Activated CD8-positive, alpha-beta memory T cell treated with anti-CD3 and anti-CD28 coated beads, Interleukin-2, amount 50 U/mL, for 48 hours (primary cell): ENCODE results near the gene KLHL3.

Experiments used
- DNase-seq: peaks from one replicate; pipeline ENCODE4 v3.0.0-alpha.2; 2020

The KLHL3 gene

GRCh38 chr5:137708062-137708461 lies 27.8 kb downstream of the KLHL3 start:
- DNase-seq = no peak

DNA sequence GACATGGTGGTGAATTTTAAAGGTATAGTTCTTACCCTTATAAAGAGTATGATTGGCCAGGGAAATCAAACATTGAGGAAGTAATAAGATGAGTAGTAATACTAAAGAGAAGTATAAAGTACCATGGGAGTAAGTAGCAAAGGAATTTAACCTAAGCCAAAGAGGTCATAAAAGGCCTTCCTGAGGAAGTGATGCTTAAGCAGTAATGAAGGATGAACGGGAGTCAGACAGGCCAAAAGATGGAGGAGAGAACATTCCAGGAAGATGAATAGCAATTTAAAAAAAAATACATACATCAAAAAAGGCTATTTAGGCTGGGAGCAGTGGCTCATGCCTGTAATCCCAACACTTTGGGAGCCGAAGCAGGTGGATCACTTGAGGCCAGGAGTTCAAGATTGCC lies 29.0 kb downstream of the KLHL3 start:
- no peak for DNase-seq

- DNase-seq = no peak
Measured at GRCh38 chr5:137705106-137705505, 30.8 kb downstream of the KLHL3 start.

DNA sequence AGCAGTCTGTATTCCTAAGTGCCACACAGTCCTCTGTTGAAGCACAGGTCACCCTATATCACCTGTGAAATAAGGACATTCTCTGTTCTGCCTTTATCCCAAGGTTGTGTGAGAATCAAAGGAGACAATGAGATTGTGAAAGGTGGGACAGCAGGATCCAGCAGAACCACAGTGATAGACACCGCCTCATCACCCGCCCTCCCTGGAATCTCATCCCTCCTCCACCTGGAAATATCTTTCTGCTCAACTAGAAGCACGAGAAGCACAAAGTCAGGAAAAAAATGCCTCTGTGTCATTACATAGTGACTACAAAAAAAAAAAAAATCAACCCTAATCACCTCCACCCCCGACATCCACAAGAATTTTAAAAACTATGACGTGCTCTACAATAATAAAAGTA lies 32.3 kb downstream of the KLHL3 start:
- DNase-seq = no peak

DNA sequence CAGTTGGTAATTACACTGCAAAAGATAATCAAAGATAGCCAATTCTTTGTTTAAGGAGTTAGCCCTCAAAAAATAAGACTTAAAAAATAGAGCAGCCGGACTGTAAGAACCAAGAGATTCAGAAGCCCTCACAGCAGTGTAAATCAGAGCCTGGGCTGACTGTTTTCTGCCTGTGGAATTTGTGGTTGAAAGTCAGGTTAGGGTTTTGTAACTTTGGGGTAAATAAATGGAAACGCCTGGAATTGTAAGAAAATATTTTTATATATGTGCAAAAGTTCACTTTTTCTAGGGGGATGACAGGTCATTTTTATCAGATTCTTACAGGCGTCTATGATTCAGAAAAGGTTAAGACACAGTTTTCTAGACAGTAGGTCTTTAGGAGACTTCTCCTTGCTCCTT lies 35.6 kb downstream of the KLHL3 start:
- DNase-seq = no peak

- no peak for DNase-seq
Measured at GRCh38 chr5:137699336-137700281, 36.3 kb downstream of the KLHL3 start.

- no peak for DNase-seq
Measured at GRCh38 chr5:137696481-137696880, 39.4 kb downstream of the KLHL3 start.

DNA sequence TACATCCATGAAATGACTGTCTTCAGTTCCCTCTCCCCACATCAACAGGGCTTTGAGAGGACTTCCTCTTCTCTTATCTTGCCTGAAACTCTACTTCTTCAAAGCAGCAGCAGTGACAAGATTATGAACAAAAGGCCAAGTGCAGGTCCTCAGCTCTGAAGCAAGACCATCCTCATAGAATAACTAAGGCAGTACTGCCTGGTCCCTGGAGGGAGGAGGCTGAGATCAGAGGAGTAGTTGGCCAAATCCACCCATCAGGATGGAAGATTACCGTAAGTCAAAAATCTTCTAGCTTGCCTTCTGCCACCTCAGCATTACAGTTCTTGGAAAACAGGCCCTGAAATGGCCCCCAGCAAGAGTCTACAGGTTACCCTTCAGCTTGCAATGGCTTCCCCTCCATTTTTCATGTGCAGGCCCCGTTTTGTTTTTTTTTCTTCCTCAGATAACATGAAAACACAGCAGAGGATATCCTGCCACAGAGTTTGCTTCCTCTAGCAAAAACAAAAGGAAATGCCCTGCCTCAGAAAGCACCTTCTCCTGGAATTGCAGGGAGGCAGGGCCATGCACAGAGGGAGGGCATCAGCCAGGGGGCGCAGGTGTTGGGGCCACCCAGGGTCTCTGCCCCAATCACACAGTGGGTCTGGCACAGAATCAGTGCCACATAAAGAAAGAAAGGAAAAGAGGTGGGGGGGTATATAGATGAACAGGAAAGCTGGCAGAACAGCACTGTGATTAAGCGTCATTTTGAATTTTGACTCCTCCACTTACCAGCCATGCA lies 40.0 kb downstream of the KLHL3 start:
- no peak for DNase-seq

DNA sequence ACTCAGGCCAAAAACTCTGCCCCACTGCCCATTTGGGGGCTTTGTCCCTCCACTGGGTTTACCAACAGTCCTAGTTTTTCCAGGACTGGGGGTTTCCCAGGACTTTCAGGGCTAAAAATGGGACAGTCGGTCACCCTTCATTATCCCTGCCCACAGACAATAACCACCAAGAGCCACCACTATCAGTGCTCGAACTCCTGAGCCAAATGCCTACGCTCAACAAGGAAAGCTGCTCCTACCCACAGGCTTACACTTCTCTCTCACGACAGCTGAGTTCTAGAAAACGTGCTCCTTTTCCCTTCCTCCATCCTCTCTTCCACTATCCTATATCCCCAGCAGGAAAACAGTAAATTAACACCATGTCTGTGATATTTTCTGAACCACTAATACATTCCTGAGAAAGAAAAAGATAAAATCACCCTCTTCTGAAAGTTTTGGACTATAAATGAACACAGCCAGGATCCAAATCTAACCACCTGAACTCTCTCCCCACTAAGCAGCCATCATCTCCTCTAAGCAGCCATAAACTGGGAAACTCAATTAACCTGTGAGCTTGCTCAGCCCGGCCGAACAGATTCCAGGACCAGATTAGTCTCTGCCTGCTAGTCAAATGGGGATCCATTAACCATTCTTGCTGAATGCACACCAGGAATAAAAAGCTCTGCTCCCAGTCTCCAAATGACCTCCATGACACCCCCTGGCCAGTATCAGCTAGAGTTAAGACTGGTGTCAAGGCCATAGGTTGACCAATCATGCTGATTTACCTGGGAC lies 41.8 kb downstream of the KLHL3 start:
- DNase-seq = no peak

GRCh38 chr5:137693307-137693950 lies 42.5 kb downstream of the KLHL3 start:
- no peak for DNase-seq

GRCh38 chr5:137689306-137689705 lies 46.6 kb downstream of the KLHL3 start:
- no peak for DNase-seq

GRCh38 chr5:137688210-137688840 lies 47.6 kb downstream of the KLHL3 start:
- no peak for DNase-seq

- DNase-seq = no peak
Measured at GRCh38 chr5:137684761-137685160, 51.1 kb downstream of the KLHL3 start.

- no peak for DNase-seq
Measured at GRCh38 chr5:137681191-137681590, 54.7 kb downstream of the KLHL3 start.

DNA sequence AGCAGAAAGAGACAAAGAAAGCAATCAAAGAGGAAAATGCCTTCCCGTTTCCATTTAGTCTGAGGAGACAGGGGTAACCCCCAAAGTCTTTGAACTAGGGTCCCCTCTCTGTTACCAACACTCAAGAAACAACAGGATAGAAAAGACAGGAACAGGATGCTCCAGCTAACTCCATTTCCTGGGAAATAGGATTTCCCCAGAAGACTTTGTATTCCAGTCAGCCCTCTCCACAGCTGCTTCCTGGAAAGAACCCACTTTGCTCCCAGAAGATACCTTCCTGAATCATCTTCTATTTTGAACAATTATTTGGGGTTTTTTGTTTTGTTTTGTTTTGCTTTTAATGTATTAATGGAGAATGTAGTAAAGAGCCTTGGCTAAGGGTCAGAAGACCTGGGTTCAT lies 56.0 kb downstream of the KLHL3 start:
- DNase-seq = no peak

GRCh38 chr5:137679195-137679594 lies 56.7 kb downstream of the KLHL3 start:
- DNase-seq = no peak

GRCh38 chr5:137672881-137673280 lies 63.0 kb downstream of the KLHL3 start:
- no peak for DNase-seq

DNA sequence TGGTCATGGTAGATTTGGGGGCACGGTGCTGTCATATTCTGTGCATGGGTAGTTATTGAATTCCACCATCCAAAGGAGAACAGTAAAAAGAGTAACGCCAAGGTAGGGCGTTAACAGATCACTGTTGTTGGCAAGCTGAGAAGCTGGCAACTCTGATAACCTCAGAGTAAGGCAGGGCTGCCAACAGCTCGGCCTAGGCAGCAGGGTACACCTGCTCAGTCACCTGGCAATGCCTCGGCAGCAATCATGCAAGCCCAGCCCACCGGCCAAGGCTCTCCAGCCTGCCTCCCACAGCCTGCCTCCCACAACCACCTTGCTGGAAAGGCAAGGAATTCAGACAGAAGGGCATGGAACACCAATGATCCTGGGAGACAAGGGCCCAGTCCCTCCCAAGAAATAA lies 63.9 kb downstream of the KLHL3 start:
- DNase-seq = no peak

DNA sequence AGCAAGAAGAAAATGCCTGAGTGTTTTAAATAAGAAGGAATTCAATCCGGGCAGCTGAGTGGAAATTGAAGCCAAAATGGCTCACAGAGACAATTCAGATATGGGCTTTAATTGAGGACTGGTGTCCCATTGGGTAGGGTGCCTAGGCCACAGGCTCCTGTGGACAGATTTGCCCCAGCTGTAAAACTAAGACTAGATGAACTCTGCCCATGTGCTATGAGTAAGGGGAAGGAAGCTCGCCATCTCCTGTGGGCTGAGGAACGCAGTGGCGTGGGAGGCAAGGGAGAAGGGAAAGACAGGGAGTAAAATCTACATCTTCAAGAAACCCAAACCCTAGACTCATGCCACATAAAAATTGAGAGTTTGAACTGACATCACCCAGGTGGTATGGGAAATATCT lies 66.1 kb downstream of the KLHL3 start:
- DNase-seq = no peak

GRCh38 chr5:137668637-137669036 lies 67.3 kb downstream of the KLHL3 start:
- no peak for DNase-seq

DNA sequence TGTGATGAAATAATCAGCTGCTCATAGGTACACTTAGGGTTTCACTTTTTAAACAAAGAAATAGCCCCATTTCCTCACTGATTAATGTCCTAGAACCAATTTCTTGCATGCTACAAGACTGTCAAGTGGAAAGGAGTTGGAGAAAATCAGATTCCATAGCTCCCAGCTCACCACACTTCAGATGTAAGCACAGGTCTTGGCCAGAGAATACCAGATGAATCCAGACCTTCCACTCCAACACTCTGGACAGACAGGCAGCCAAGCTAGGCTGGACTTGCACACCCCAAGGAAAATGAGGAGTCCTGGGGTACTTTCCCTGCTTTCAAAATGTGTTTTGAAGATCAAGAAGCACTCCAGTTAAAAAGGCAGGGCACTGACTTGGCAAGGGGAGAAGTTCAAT lies 68.5 kb downstream of the KLHL3 start:
- DNase-seq = no peak

- DNase-seq = no peak
Measured at GRCh38 chr5:137666901-137667300, 69.0 kb downstream of the KLHL3 start.
